H1 (cell line): ENCODE results near the gene GLT8D2. TPM values are rescaled to one million over a fixed set of nuclear protein-coding genes. Genes with fewer than 3 reads are reported as not detected.

ENCODE experiments used
- JUND ChIP-seq: IDR thresholded peaks from 2 replicates; pipeline ENCODE4 v1.6.1; 2011; ENCODE audit warnings: mild to moderate bottlenecking, improper control_type of control experiment, low read length
- NANOG ChIP-seq: IDR thresholded peaks from 2 replicates; pipeline ENCODE4 v1.6.1; 2011; ENCODE audit warnings: low read length, low read depth, mild to moderate bottlenecking, inconsistent platforms; ENCODE audit not compliant: insufficient read depth, poor library complexity, severe bottlenecking
- TCF12 ChIP-seq: IDR thresholded peaks from 2 replicates; pipeline ENCODE4 v1.6.1; 2011; ENCODE audit warnings: low read depth, mild to moderate bottlenecking, low read length
- polyA plus RNA-seq, 7 experiments: library from polyadenylated mRNA; depleted of rRNA in 3 of 7; stranded (reverse) in 5 of 7; unstranded in 2 of 7; fragments of >200 nt in 5 of 7; fragments of 200-250 nt in 2 of 7; gene quantifications; 1 replicate in 5 of 7; 2 replicates in 1 of 7; 4 replicates in 1 of 7; pipeline versions ENCODE4 v1.2.1 to v1.2.3, GENCODE V29; 2011 to 2013; ENCODE audit warnings: missing spikeins in 2 of 7, mixed read lengths in 2 of 7
- total RNA-seq: library from RNA; stranded (reverse); fragmentation: NEBNext Ultra II Directional; extraction: Animal tissue kit (Norgen Biotek cat#: 25700); gene quantifications from 2 replicates; pipeline ENCODE4 v1.2.1, GENCODE V29; 2021

Gene GLT8D2
- total and polyA plus RNA-seq, 2 of the 8 experiments (the other 6 are each of a cell fraction or from before 2014, with no cell fraction given) = 6.8 to 9.8 TPM

GRCh38 chr12:103944964-103945363 is 105.0 kb downstream of the GLT8D2 start (continued):
- TF ChIP-seq NANOG = no peak
- no peak for TF ChIP-seq JUND
- TF ChIP-seq TCF12 = no peak

Other genes starting within 250 kb of the GLT8D2 start
- gene NT5DC3, start 209.0 kb downstream of the GLT8D2 start, total RNA-seq = 11.9 and 14.8 TPM in 2 replicates
- gene NT5DC3, start 209.0 kb downstream of the GLT8D2 start, polyA plus RNA-seq (2011; rRNA removed) = 4.1 and 5.4 TPM in 2 replicates
- 837 and 847 TPM in 2 replicates for gene HSP90B1, start 119.8 kb downstream of the GLT8D2 start, total RNA-seq
- 88.9 and 161 TPM in 2 replicates for gene HSP90B1, start 119.8 kb downstream of the GLT8D2 start, polyA plus RNA-seq (2011; rRNA removed)
- gene TDG, start 84.3 kb downstream of the GLT8D2 start, total RNA-seq = 47.8 and 49.0 TPM in 2 replicates
- 13.7 and 22.7 TPM in 2 replicates for gene TDG, start 84.3 kb downstream of the GLT8D2 start, polyA plus RNA-seq (2011; rRNA removed)
- 1.8 and 2.5 TPM in 2 replicates for gene HCFC2, start 14.3 kb upstream of the GLT8D2 start, total RNA-seq
- 0.46 and 0.62 TPM in 2 replicates for gene HCFC2, start 14.3 kb upstream of the GLT8D2 start, polyA plus RNA-seq (2011; rRNA removed)
- gene NFYB, start 88.0 kb upstream of the GLT8D2 start, total RNA-seq = 42.2 and 43.5 TPM in 2 replicates
- 12.4 and 29.1 TPM in 2 replicates for gene NFYB, start 88.0 kb upstream of the GLT8D2 start, polyA plus RNA-seq (2011; rRNA removed)
- 120 and 127 TPM in 2 replicates for gene TXNRD1, start 165.6 kb upstream of the GLT8D2 start, total RNA-seq
- gene TXNRD1, start 165.6 kb upstream of the GLT8D2 start, polyA plus RNA-seq (2011; rRNA removed) = 56.8 and 70.6 TPM in 2 replicates